OCI-LY7 (cell line): Measurements from ENCODE around the gene SGMS1. TPM values are rescaled to one million over a fixed set of nuclear protein-coding genes. Genes with fewer than 3 reads are reported as not detected.

Source experiments
- BruUV-seq: library from RNA; stranded (reverse); fragments of 400-500 nt; replicated peaks from 2 replicates; lab custom pipeline; 2021; lab: Mats Ljungman, UMichigan
- CTCF ChIA-PET: fragments of 300-600 bp; sonication (Branson Sonifier 250); formaldehyde crosslinking; loops from one replicate; lab custom pipeline; 2022; ENCODE audit warnings: antibody characterized with exemption; ENCODE audit not compliant: unreplicated experiment; lab: Charles Lee
- POLR2A ChIA-PET: fragments of 300-600 bp; sonication (Branson Sonifier 250); formaldehyde crosslinking; loops from one replicate; lab custom pipeline; 2022; ENCODE audit warnings: antibody characterized with exemption; lab: Charles Lee
- DNase-seq: peaks from one replicate; pipeline ENCODE4 v3.0.0-alpha.2; 2015; ENCODE audit warnings: low spot score
- H2AFZ ChIP-seq: fragments of 200-600 bp; sonication (generic), shearing (Covaris generic); 2 replicates; pipeline ENCODE4 v1.6.1; 2014; ENCODE audit warnings: mild to moderate bottlenecking, antibody characterized with exemption, low read length, moderate library complexity
- H3K27ac ChIP-seq: fragments of 200-600 bp; sonication (generic); 2 replicates; pipeline ENCODE4 v1.5.1; 2014; ENCODE audit warnings: mixed run types, low read depth, mild to moderate bottlenecking, moderate library complexity, low read length, inconsistent platforms; ENCODE audit not compliant: poor library complexity, severe bottlenecking
- H3K36me3 ChIP-seq: fragments of 200-600 bp; sonication (generic); 2 replicates; pipeline ENCODE4 v1.6.1; 2014; ENCODE audit warnings: mild to moderate bottlenecking, antibody characterized with exemption, low read length, moderate library complexity, mixed read lengths; ENCODE audit not compliant: insufficient read depth
- H3K4me1 ChIP-seq: fragments of 200-600 bp; sonication (generic); 2 replicates; pipeline ENCODE4 v1.5.1; 2014; ENCODE audit warnings: mild to moderate bottlenecking, low read length; ENCODE audit not compliant: insufficient read depth, poor library complexity, severe bottlenecking
- H3K4me2 ChIP-seq: fragments of 200-600 bp; sonication (generic); 2 replicates; pipeline ENCODE4 v1.6.1; 2014; ENCODE audit warnings: mild to moderate bottlenecking, low read length
- H3K4me3 ChIP-seq: fragments of 200-600 bp; sonication (generic); 2 replicates; pipeline ENCODE4 v1.5.1; 2014; ENCODE audit warnings: mild to moderate bottlenecking, low read depth, low read length; ENCODE audit not compliant: poor library complexity, severe bottlenecking
- H3K79me2 ChIP-seq: fragments of 200-600 bp; sonication (generic); 2 replicates; pipeline ENCODE4 v1.6.1; 2016; ENCODE audit warnings: low read depth, mild to moderate bottlenecking, low read length, moderate library complexity, mixed read lengths; ENCODE audit not compliant: insufficient read depth
- H3K9me2 ChIP-seq: fragments of 200-600 bp; sonication (generic); 2 replicates; pipeline ENCODE4 v1.6.1; 2016; ENCODE audit warnings: mild to moderate bottlenecking, low read length, mixed read lengths; ENCODE audit not compliant: insufficient read depth
- H3K9me3 ChIP-seq: fragments of 200-600 bp; sonication (generic); 2 replicates; pipeline ENCODE4 v1.6.1; 2014; ENCODE audit warnings: mild to moderate bottlenecking, mixed run types, low read length, mixed read lengths
- H4K20me1 ChIP-seq: fragments of 200-600 bp; sonication (generic); 2 replicates; pipeline ENCODE4 v1.6.1; 2014; ENCODE audit warnings: mild to moderate bottlenecking, antibody characterized with exemption, low read length, moderate library complexity, mixed read lengths; ENCODE audit not compliant: insufficient read depth
- CTCF ChIP-seq: fragments of 200-600 bp; sonication (generic); conservative IDR thresholded peaks from 2 replicates; pipeline ENCODE4 v1.5.1; 2014; ENCODE audit warnings: mild to moderate bottlenecking, antibody characterized with exemption, low read length, moderate library complexity, mixed read lengths
- EZH2phosphoT487 ChIP-seq: fragments of 200-600 bp; sonication (generic); IDR thresholded peaks from 2 replicates; pipeline ENCODE4 v1.6.1; 2018; ENCODE audit warnings: low read depth, borderline replicate concordance, mild to moderate bottlenecking, mixed run types, antibody characterized with exemption, low read length, moderate library complexity, mixed read lengths
- intact Hi-C: fragments of 100-400 bp; cut with micrococcal nuclease; formaldehyde crosslinking; loops from one replicate; pipeline ENCODE4 v1.10.0; 2022; ENCODE audit not compliant: unreplicated experiment
- small RNA-seq: library from RNA; depleted of rRNA; stranded (forward); fragments of <200 nt; gene quantifications from one replicate; pipeline ENCODE3, GENCODE V24; 2014
- total RNA-seq, 2 experiments: library from RNA; depleted of rRNA in 1 of 2; stranded (reverse); fragments of >200 nt in 1 of 2; shearing (Covaris generic) in 1 of 2; gene quantifications; 2 replicates each; pipeline ENCODE4 v1.2.3, GENCODE V29; 2014 to 2022

SGMS1 gene
- total RNA-seq, 2 experiments from 2014 or later, result 45.4 to 57.5 TPM

GRCh38 chr10:50260791-50261281, 362.9 kb downstream of the SGMS1 start:
- Histone ChIP-seq H3K4me2 (peak overlapping the region; percentile 27; the same call in 1 of the 2 replicates), H3K4me3 (no peak overlapping the region), H3K9me3 (no peaks in the 10 kb centered on the region), H3K79me2 (no peaks in the 10 kb centered on the region), H4K20me1 (no peaks in the 10 kb centered on the region), H2AFZ (no peak overlapping the region), H3K9me2 (no peaks in the 10 kb centered on the region), H3K36me3 (no peaks in the 10 kb centered on the region), H3K4me1 (peaks cover 12% of the 10 kb centered on the region), H3K27ac (no peak overlapping the region)
- BruUV-seq, result no TSS peak
- TF ChIP-seq EZH2phosphoT487, result no peak
- no peak for TF ChIP-seq CTCF
- intact Hi-C loops, result no loop called here
- ChIA-PET POLR2A (interaction anchor here (1.9 kb wide), 1 partner anchor 10 kb away, joined by 5 read pairs; the partner anchor contains the start of gene ASAH2), CTCF (interaction anchor here (1.3 kb wide), 1 partner anchor 15 kb away, joined by 4 read pairs; no protein-coding TSS in a partner anchor)
- DNase-seq, result peak; percentile 37

Small RNAs within 50 kb of the gene (small RNA-seq; reads per million reads assigned to genes)
- not detected for gene RNU7-107P

Other genes starting within 250 kb of the SGMS1 start
- 0.13 TPM in 1 of 2 replicates, not detected in the other for gene ASAH2B, start 116.0 kb upstream of the SGMS1 start, total RNA-seq (2014; rRNA removed; shearing (Covaris generic))
- 0.34 and 0.35 TPM in 2 replicates for gene ASAH2B, start 116.0 kb upstream of the SGMS1 start, total RNA-seq (2022)